ENCODE measurements around the gene POU3F1.

DNA sequence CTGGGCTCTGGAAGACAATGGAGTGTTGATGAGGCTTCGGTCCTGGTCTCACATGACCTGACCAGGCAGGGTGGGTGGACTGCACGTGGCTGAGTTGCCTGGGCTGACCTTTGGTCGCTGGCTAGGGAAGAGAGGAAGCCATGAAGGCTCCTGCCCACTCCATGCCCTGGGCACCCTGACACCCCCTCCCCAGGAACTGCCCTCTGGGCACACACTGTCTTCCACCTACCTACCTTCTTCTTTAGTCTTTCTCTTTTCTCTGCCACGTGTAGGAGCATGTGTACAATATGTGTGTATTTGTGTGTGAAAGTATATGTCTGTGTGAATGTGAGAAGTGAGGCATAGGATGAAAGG lies 15.1 kb downstream of the POU3F1 start:
- no peak for TF ChIP-seq EZH2 (IDR thresholded peaks at IDR 0.05; ENCODE audit: borderline replicate concordance, insufficient read depth, low read depth, low read length, poor library complexity, severe bottlenecking)
- TF ChIP-seq, protein P1, sequence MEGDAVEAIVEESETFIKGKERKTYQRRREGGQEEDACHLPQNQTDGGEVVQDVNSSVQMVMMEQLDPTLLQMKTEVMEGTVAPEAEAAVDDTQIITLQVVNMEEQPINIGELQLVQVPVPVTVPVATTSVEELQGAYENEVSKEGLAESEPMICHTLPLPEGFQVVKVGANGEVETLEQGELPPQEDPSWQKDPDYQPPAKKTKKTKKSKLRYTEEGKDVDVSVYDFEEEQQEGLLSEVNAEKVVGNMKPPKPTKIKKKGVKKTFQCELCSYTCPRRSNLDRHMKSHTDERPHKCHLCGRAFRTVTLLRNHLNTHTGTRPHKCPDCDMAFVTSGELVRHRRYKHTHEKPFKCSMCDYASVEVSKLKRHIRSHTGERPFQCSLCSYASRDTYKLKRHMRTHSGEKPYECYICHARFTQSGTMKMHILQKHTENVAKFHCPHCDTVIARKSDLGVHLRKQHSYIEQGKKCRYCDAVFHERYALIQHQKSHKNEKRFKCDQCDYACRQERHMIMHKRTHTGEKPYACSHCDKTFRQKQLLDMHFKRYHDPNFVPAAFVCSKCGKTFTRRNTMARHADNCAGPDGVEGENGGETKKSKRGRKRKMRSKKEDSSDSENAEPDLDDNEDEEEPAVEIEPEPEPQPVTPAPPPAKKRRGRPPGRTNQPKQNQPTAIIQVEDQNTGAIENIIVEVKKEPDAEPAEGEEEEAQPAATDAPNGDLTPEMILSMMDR (IDR thresholded peaks at IDR 0.05): no peak

Measured in B cell (primary cell).